ENCODE results near the gene RIOX2.
A peak's percentile ranks its signal among the peaks of the same experiment; 100 is the strongest.

The RIOX2 gene

DNA sequence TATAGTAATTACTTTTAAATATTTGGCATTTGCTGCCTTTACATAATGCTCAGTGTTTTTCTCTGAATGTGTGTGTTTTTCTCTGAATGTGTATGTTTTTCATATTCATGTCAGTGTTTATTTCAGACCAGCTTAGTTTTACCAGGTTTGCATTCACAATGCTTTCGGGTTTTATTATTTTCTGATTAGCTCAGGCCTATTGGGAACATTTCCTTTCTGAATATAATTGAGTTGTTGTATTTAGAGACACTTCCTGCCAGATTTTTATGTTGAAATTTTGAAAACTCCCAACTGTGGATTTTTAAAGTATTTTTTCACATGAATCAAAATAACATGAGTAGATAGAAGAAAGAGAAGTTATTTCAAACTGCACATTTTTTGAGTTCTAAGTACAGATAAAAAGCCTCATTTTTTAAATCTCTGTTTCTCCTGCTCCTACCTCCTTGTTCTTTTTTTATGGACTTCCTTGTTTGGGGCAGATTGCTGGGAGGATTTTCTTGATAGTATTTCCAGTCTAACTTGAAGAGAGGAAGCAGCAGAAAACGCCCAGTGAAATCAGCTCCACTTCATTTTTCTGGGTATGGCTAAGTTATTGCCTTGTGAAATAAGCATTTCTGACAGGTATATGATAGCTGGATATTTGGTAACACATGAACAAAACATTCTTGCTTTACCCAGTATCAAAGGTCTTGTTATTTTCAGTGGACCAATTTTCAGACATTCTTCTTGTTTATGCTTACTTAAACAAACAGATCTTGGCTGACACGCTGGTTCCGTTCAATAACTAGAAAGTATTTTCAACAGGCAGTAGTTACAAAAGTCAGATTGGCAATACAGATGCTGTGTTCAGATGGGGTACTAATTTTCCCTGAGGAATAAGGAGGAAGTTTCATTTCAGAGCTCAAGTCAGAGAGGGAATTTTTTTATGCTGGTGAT is 70.7 kb downstream of the RIOX2 start:
- DNase-seq: no peak

- no peak for DNase-seq
Measured at GRCh38 chr3:97899331-97899730, 72.9 kb downstream of the RIOX2 start.

- DNase-seq: no peak
Measured at GRCh38 chr3:97896547-97896946, 75.7 kb downstream of the RIOX2 start.

GRCh38 chr3:97896129-97896528 is 76.1 kb downstream of the RIOX2 start:
- no peak for DNase-seq

- DNase-seq: peak; percentile 8
Measured at GRCh38 chr3:97895216-97895615, 77.0 kb downstream of the RIOX2 start.

DNA sequence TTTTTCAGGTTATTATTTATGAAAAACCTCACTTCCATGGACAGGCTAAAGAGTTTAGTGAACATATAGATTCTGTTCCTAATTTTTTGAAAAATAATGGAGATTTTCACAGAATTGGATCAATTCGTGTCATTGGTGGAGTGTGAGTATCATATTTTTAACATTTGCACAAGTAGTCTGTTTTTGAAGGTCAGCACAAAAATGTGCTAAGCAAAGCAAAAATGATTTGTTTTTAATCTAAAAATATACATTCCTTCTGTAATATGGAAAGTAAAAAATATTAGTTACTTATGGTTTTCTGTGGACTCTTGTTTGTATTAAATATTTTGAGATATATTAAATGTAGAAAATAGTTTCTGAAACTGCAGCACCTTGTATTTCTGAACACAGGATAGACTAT is 79.4 kb downstream of the RIOX2 start:
- DNase-seq: no peak
